ENCODE measurements around the gene RANBP1. TPM values are rescaled to one million over a fixed set of nuclear protein-coding genes. Genes with fewer than 3 reads are reported as not detected.
A peak's percentile ranks its signal among the peaks of the same experiment; 100 is the strongest.

The RANBP1 gene
- total RNA-seq, 1 experiment from 2014 or later = 522 TPM

DNA sequence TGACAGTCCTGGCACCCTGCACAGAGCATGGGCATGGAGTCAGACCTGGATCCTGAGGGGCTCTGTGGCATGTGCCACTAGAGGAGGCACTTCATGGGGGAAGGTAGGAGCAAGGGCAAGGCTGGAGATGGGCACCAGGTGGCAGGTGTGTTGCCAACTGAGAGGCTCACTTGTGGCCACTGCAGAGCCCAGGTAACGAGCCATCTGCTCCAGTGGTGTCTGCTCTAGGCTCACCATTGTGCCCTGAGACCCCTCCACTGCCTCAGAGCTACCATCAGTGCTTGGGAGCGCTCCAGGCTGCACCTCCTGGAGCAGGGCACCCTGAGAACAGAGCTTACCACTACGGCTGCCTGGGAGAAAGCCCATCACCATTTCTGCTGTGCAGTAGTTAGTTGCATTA, 14.4 kb downstream of the RANBP1 start:
- Histone ChIP-seq H3K56ac (ENCODE audit: insufficient read length, low read depth, low read length) (no peak overlapping the region), H3K4ac (ENCODE audit: low read depth, low read length) (no peak overlapping the region), H4K91ac (ENCODE audit: insufficient read length, low read depth, low read length) (no peak overlapping the region), H3K18ac (ENCODE audit: insufficient read length, low read depth, low read length) (no peak overlapping the region), H3K23me2 (ENCODE audit: insufficient read length, low read depth, low read length, poor library complexity, severe bottlenecking) (peaks cover 4% of the 10 kb centered on the region), H2BK20ac (ENCODE audit: low read depth, low read length, poor library complexity, severe bottlenecking) (no peak overlapping the region), H2BK12ac (ENCODE audit: insufficient read length, low read depth, low read length) (no peak overlapping the region), H4K8ac (replicated peaks; ENCODE audit: insufficient read length, low read depth, low read length) (no peak overlapping the region), H3K9me3 (ENCODE audit: control insufficient read depth, low read depth, low read length) (no peaks in the 10 kb centered on the region), H4K20me1 (ENCODE audit: control insufficient read depth, insufficient read depth, insufficient read length) (peaks cover 2% of the 10 kb centered on the region), H2BK15ac (ENCODE audit: low read depth, low read length) (no peak overlapping the region), H3K9ac (ENCODE audit: extremely low read depth, insufficient read length, low read length) (no peak overlapping the region), H2BK5ac (ENCODE audit: insufficient read length, low read length) (no peak overlapping the region), H3K4me1 (ENCODE audit: insufficient read depth, low read length) (no peaks in the 10 kb centered on the region), H3K4me2 (ENCODE audit: insufficient read depth, insufficient read length, low read length) (no peak overlapping the region), H2BK120ac (ENCODE audit: low read depth, low read length, poor library complexity, severe bottlenecking) (no peak overlapping the region), H4K5ac (ENCODE audit: insufficient read length, low read depth, low read length) (no peak overlapping the region), H3K79me1 (ENCODE audit: insufficient read depth, low read depth, low read length, poor library complexity, severe bottlenecking) (no peaks in the 10 kb centered on the region), H3K79me2 (ENCODE audit: insufficient read depth, low read length) (no peaks in the 10 kb centered on the region), H3K23ac (ENCODE audit: insufficient read length, low read depth, low read length) (no peak overlapping the region), H3T11ph (ENCODE audit: low read length) (no peak overlapping the region), H3K27me3 (ENCODE audit: insufficient read depth, low read length) (no peaks in the 10 kb centered on the region), H2AK5ac (ENCODE audit: insufficient read length, low read length) (no peak overlapping the region), H3K14ac (ENCODE audit: insufficient read depth, low read length) (no peak overlapping the region), H2AFZ (ENCODE audit: low read length) (no peak overlapping the region), H3K27ac (ENCODE audit: insufficient read length, low read depth, low read length) (no peak overlapping the region)
- Mint-ChIP-seq H3K4me3 (peak overlapping the region; percentile 57 to 73; a peak in 4 of 5 replicates), H3K27ac (no peak overlapping the region), H3K27me3 (ENCODE audit: low read depth) (no peaks in the 10 kb centered on the region; the same call in 1 of the 2 replicates), H3K9me3 (no peaks in the 10 kb centered on the region), H3K4me1 (peaks cover 8% of the 10 kb centered on the region in 2 experiments), H3K36me3 (ENCODE audit: insufficient read depth in 1 of 3, low read depth in 3 of 3) (peaks cover 12 to 30% (median 25%) of the 10 kb centered on the region in 3 experiments; a peak in 6 of 7 replicates)
- DNase-seq = no peak
- TF ChIP-seq CTCF (conservative IDR thresholded peaks at IDR 0.05) = no peak
- WGBS (ENCODE audit: extremely low coverage, insufficient read length, low lambda C conversion rate) = no CpG with 5 or more reads among the region's 3 CpGs

Data from H9 (cell line).